D721Med (cell line): ENCODE data around the gene COL5A1.

Source experiments
- DNase-seq: peaks from one replicate; pipeline ENCODE4 v3.0.0; 2011; ENCODE audit warnings: low spot score; ENCODE audit not compliant: insufficient read length
- FAIRE-seq: peaks from 2 replicates; lab custom pipeline; 2011; peaks lifted over from hg19 to GRCh38; lab: Jason Lieb, UNC
- CTCF ChIP-seq: IDR thresholded peaks from 2 replicates; pipeline ENCODE4 v1.5.1; 2012; ENCODE audit warnings: mild to moderate bottlenecking, control low read depth; ENCODE audit not compliant: insufficient read depth; ENCODE audit errors: missing control alignments

COL5A1 gene

GRCh38 chr9:134882204-134882785, 240.7 kb downstream of the COL5A1 start:
- FAIRE-seq (no peak), DNase-seq (no peak)
- no peak for TF ChIP-seq CTCF

DNA sequence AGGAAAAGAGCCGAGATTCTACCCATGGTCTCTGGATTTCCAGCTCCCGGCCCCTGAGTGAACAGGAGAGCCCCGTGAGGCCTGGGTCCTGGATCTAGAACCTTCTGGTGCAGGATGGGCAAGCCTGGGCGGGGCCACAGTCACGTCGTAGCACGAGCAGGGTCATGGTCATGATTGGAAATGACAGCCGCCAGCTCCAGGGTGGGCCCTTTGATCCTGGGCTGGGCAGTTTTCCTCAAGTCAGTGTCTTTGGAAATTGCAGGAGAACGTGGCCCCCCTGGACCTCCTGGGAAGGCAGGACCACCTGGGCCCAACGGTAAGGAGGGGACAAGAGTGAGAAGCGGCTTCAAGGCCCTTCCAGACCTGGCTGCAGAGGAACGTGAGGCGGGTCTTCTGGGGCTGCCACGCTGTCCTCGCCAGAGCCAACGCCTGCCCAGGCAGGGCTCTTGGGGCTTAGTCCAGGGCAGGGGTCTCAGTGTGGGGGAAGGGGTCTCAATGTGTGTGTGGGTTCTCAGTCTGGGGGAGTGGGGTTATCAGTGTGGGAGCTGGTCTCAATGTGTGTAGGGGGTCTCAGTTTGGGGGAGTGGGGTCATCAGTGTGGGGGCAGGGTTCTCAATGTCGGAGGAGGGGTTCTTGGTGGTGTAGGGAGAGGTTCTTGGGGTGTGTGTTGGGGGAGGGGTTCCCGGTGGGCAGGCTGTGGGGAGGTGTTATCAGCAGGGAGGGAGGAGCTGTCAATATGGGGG, 241.6 kb downstream of the COL5A1 start:
- DNase-seq (no peak), FAIRE-seq (no peak)
- TF ChIP-seq CTCF: no peak

- no peak for DNase-seq
- TF ChIP-seq CTCF: no peak
- no peak for FAIRE-seq
Measured at GRCh38 chr9:134884492-134884891, 242.9 kb downstream of the COL5A1 start.

GRCh38 chr9:134885001-134885678, 243.5 kb downstream of the COL5A1 start:
- DNase-seq (no peak), FAIRE-seq (no peak)
- no peak for TF ChIP-seq CTCF

GRCh38 chr9:134885679-134886412, 244.2 kb downstream of the COL5A1 start:
- FAIRE-seq: no peak
- no peak for TF ChIP-seq CTCF
- DNase-seq: no peak

GRCh38 chr9:134886413-134886913, 244.9 kb downstream of the COL5A1 start:
- DNase-seq (no peak), FAIRE-seq (no peak)
- no peak for TF ChIP-seq CTCF
